ENCODE data around the gene BCLAF3.

DNA sequence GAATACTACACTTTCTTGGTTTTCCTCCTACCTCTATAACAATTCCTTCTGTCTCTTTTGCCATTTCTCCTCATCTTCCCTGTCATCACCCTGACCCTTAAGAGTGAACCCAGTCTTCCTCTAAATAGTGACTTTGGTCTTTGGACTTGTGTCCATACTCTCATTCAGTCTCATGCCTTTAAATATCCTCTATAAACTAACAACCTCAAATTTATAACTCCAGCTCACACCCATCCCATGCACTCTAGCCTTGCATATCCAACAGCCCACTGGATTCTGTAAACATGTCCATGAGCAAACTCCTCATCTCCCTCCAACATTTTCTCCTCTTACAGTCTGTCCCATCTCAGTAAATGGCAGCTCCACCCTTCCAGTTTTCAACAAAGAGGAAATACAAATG, 15.0 kb downstream of the BCLAF3 start:
- TF ChIP-seq EP300 (IDR thresholded peaks at IDR 0.05) = no peak
- TF ChIP-seq POLR2A (IDR thresholded peaks at IDR 0.05; ENCODE audit: low read depth) = no peak
- TF ChIP-seq, protein P1, sequence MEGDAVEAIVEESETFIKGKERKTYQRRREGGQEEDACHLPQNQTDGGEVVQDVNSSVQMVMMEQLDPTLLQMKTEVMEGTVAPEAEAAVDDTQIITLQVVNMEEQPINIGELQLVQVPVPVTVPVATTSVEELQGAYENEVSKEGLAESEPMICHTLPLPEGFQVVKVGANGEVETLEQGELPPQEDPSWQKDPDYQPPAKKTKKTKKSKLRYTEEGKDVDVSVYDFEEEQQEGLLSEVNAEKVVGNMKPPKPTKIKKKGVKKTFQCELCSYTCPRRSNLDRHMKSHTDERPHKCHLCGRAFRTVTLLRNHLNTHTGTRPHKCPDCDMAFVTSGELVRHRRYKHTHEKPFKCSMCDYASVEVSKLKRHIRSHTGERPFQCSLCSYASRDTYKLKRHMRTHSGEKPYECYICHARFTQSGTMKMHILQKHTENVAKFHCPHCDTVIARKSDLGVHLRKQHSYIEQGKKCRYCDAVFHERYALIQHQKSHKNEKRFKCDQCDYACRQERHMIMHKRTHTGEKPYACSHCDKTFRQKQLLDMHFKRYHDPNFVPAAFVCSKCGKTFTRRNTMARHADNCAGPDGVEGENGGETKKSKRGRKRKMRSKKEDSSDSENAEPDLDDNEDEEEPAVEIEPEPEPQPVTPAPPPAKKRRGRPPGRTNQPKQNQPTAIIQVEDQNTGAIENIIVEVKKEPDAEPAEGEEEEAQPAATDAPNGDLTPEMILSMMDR (IDR thresholded peaks at IDR 0.05) = no peak
- TF ChIP-seq POLR2AphosphoS5 (IDR thresholded peaks at IDR 0.05) = no peak
